WTC11 (cell line): Measurements from ENCODE around the gene NLRP1.

Source experiments
- CTCF ChIP-seq: fragments of 200-600 bp; IDR thresholded peaks from 2 replicates; pipeline ENCODE4 v1.8.0; 2022; ENCODE audit warnings: antibody characterized with exemption
- E2F1 ChIP-seq: sonication (generic); formaldehyde crosslinking; IDR thresholded peaks from 2 replicates; pipeline ENCODE4 v1.8.0; 2022; ENCODE audit warnings: mild to moderate bottlenecking, missing genetic modification reagents
- E2F4 ChIP-seq: sonication (generic); formaldehyde crosslinking; IDR thresholded peaks from 2 replicates; pipeline ENCODE4 v1.8.1; 2022; ENCODE audit warnings: low read depth, mild to moderate bottlenecking, moderate library complexity, missing genetic modification reagents, borderline replicate concordance
- ESRRA ChIP-seq: sonication (generic); formaldehyde crosslinking; IDR thresholded peaks from 2 replicates; pipeline ENCODE4 v1.8.1; 2022; ENCODE audit warnings: mild to moderate bottlenecking, missing genetic modification reagents, borderline replicate concordance
- GABPB1 ChIP-seq: sonication (generic); formaldehyde crosslinking; IDR thresholded peaks from 2 replicates; pipeline ENCODE4 v1.8.1; 2023; ENCODE audit warnings: mild to moderate bottlenecking, missing genetic modification reagents
- HMGA2 ChIP-seq: fragments of 250-450 bp; sonication (Bioruptor Pico); IDR thresholded peaks from 2 replicates; pipeline ENCODE4 v1.4.0; 2021; ENCODE audit warnings: mild to moderate bottlenecking, moderate library complexity
- JUN ChIP-seq: sonication (generic); formaldehyde crosslinking; IDR thresholded peaks from 2 replicates; pipeline ENCODE4 v1.8.0; 2023; ENCODE audit warnings: mild to moderate bottlenecking, missing genetic modification reagents
- USF1 ChIP-seq: sonication (generic); formaldehyde crosslinking; IDR thresholded peaks from 2 replicates; pipeline ENCODE4 v1.8.0; 2022; ENCODE audit warnings: mild to moderate bottlenecking, missing genetic modification reagents
- TF ChIP-seq, protein P1 (sequence below): sonication (generic); formaldehyde crosslinking; IDR thresholded peaks from 2 replicates; pipeline ENCODE4 v1.8.1; 2022; ENCODE audit warnings: mild to moderate bottlenecking, moderate library complexity, missing genetic modification reagents
- TF ChIP-seq, protein P2 (sequence below): fragments of 250-450 bp; sonication (Bioruptor Pico); IDR thresholded peaks from 2 replicates; pipeline ENCODE4 v2.1.2; 2022; ENCODE audit warnings: mild to moderate bottlenecking, moderate library complexity

- TF ChIP-seq E2F1 (no peak), CTCF (no peak), GABPB1 (no peak), JUN (no peak), E2F4 (CRISPR knock-in tag) (no peak), USF1 (CRISPR knock-in tag) (no peak), ESRRA (CRISPR knock-in tag) (no peak), HMGA2 (CRISPR knock-in tag) (no peak)
- TF ChIP-seq, protein P1, sequence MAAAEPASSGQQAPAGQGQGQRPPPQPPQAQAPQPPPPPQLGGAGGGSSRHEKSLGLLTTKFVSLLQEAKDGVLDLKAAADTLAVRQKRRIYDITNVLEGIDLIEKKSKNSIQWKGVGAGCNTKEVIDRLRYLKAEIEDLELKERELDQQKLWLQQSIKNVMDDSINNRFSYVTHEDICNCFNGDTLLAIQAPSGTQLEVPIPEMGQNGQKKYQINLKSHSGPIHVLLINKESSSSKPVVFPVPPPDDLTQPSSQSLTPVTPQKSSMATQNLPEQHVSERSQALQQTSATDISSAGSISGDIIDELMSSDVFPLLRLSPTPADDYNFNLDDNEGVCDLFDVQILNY (CRISPR knock-in tag) = no peak
- TF ChIP-seq, protein P2, sequence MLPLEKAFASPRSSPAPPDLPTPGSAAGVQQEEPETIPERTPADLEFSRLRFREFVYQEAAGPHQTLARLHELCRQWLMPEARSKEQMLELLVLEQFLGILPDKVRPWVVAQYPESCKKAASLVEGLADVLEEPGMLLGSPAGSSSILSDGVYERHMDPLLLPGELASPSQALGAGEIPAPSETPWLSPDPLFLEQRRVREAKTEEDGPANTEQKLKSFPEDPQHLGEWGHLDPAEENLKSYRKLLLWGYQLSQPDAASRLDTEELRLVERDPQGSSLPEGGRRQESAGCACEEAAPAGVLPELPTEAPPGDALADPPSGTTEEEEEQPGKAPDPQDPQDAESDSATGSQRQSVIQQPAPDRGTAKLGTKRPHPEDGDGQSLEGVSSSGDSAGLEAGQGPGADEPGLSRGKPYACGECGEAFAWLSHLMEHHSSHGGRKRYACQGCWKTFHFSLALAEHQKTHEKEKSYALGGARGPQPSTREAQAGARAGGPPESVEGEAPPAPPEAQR (CRISPR knock-in tag) = no peak
These were observed 31.5 kb downstream of the NLRP1 start for GRCh38 chr17:5552841-5553240.
